ENCODE measurements around the gene ROBO1.

DNA sequence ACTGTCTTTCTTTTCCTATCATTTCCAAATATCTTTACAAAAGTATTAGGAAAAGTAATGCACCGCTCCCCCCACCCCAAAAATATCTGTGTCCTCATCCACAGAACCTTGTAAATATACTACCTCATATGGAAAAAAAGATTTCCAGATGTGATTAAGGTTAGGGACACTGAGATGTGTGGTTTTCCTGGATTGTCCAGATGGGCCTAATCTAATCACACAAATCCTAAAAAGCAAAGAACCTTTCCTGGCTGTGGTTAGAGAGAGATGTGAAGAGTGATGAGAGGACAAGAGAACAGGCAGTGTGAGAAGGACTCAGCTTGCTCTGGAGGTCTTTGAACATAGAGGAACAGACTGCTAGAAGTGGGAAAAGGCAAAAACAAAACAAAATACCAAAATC is 77.7 kb downstream of the ROBO1 start:
- TF ChIP-seq EZH2 (IDR thresholded peaks at IDR 0.05; ENCODE audit: borderline replicate concordance, low read depth, low read length, severe bottlenecking): no peak
- no peak for TF ChIP-seq CTCF (IDR thresholded peaks at IDR 0.05; ENCODE audit: borderline replicate concordance, extremely low read depth, low read length, poor library complexity, severe bottlenecking)
